Measurements from ENCODE around the gene TAGAP. TPM values are rescaled to one million over a fixed set of nuclear protein-coding genes. Genes with fewer than 3 reads are reported as not detected.

TAGAP gene
- total RNA-seq, 4 donors from 2014 or later = 1.0 to 4.3 (median 1.9) TPM

GRCh38 chr6:158999666-159000403 lies 45.0 kb downstream of the TAGAP start, which contains the start of gene RSPH3:
Gene RSPH3, minus strand, starts transcription at chr6:159000202. Its CDS starts 652 bp downstream, at chr6:158999550.
- Histone ChIP-seq H3K36me3 (no peaks in the 10 kb centered on the region), H3K27ac (peak within 1 kb of the TSS; percentile 19 to 89 (median 86)), H3K9me3 (no peaks in the 10 kb centered on the region), H3K4me1 (peaks cover 0 to 25% (median 6%) of the 10 kb centered on the region in 3 donors), H3K4me3 (peak within 1 kb of the TSS; percentile 61 to 88), H3K27me3 (no peaks in the 10 kb centered on the region)
- TF ChIP-seq POLR2AphosphoS5 (IDR thresholded peaks at IDR 0.05) (peak; percentile 66), EP300 (IDR thresholded peaks at IDR 0.05) (no peak), POLR2A (IDR thresholded peaks at IDR 0.05) (peak; percentile 52 to 59), CTCF (IDR thresholded peaks at IDR 0.05) (peak in 3 of 4 experiments; percentile 3 to 63 (median 8))
- ATAC-seq = peak; percentile 96
- WGBS, 2 donors (ENCODE audit: low coverage in 1 of 2) = 0% methylated on average over 12 of the region's 50 CpGs; no CpG with 5 or more reads in 1 of the 2 donors

- H3K27me3 ChIP-seq = no peaks in the 10 kb centered on the region
- WGBS, 2 donors (ENCODE audit: low coverage in 1 of 2) = 0 to 6% methylated on average over 2 to 7 of the region's 24 CpGs
These were observed 45.6 kb downstream of the TAGAP start for GRCh38 chr6:158999154-158999665.

GRCh38 chr6:158996856-158997255 lies 47.9 kb downstream of the TAGAP start:
- no peak for ATAC-seq
- Histone ChIP-seq H3K36me3 (peaks cover 0 to 11% of the 10 kb centered on the region in 2 donors), H3K27me3 (no peaks in the 10 kb centered on the region), H3K4me1 (peaks cover 0 to 25% (median 6%) of the 10 kb centered on the region in 3 donors), H3K27ac (no peak overlapping the region), H3K9me3 (no peaks in the 10 kb centered on the region), H3K4me3 (no peak overlapping the region)
- no peak for TF ChIP-seq POLR2A (IDR thresholded peaks at IDR 0.05)
- TF ChIP-seq EP300 (IDR thresholded peaks at IDR 0.05) = no peak
- TF ChIP-seq CTCF (IDR thresholded peaks at IDR 0.05) = no peak
- TF ChIP-seq POLR2AphosphoS5 (IDR thresholded peaks at IDR 0.05) = no peak
- 62 to 88% methylated on average over 1 to 2 of the region's 2 CpGs for WGBS, 2 donors (ENCODE audit: low coverage in 1 of 2)

More at GRCh38 chr6:158999154-158999665, 45.6 kb downstream of the TAGAP start:
- Histone ChIP-seq H3K4me1 (peaks cover 0 to 25% (median 6%) of the 10 kb centered on the region in 3 donors), H3K4me3 (peak overlapping the region; percentile 61 to 88), H3K36me3 (no peaks in the 10 kb centered on the region), H3K27ac (peak overlapping the region in 3 of 4 donors; percentile 85 to 89 (median 88)), H3K9me3 (no peaks in the 10 kb centered on the region)
- ATAC-seq = peak; percentile 16
- TF ChIP-seq POLR2A (IDR thresholded peaks at IDR 0.05) = no peak
- no peak for TF ChIP-seq POLR2AphosphoS5 (IDR thresholded peaks at IDR 0.05)
- no peak for TF ChIP-seq EP300 (IDR thresholded peaks at IDR 0.05)
- no peak for TF ChIP-seq CTCF (IDR thresholded peaks at IDR 0.05)

GRCh38 chr6:158993639-158994038 lies 51.2 kb downstream of the TAGAP start:
- Histone ChIP-seq H3K9me3 (peaks cover 0 to 10% (median 0%) of the 10 kb centered on the region in 3 donors), H3K36me3 (peaks cover 0 to 11% of the 10 kb centered on the region in 2 donors), H3K27ac (no peak overlapping the region), H3K27me3 (no peaks in the 10 kb centered on the region), H3K4me3 (no peak overlapping the region), H3K4me1 (peaks cover 0 to 3% (median 0%) of the 10 kb centered on the region in 3 donors)
- ATAC-seq = no peak
- 89 to 97% methylated on average over 3 of the region's 3 CpGs for WGBS, 2 donors (ENCODE audit: low coverage in 1 of 2)
- TF ChIP-seq POLR2A (IDR thresholded peaks at IDR 0.05) (no peak), POLR2AphosphoS5 (IDR thresholded peaks at IDR 0.05) (no peak), EP300 (IDR thresholded peaks at IDR 0.05) (no peak), CTCF (IDR thresholded peaks at IDR 0.05) (no peak)
